Fibroblast of the aortic adventitia (primary cell): ENCODE measurements around the gene ETFB. TPM values are rescaled to one million over a fixed set of nuclear protein-coding genes. Genes with fewer than 3 reads are reported as not detected.

Experiments
- DNase-seq: peaks from one replicate; pipeline ENCODE4 v3.0.0-alpha.2; 2010; ENCODE audit warnings: low read depth
- H3K4me3 ChIP-seq: 2 replicates; pipeline ENCODE4 v1.5.1; 2011; ENCODE audit warnings: low read depth, mild to moderate bottlenecking, control low read depth, low read length, moderate library complexity
- CTCF ChIP-seq: IDR thresholded peaks from 2 replicates; pipeline ENCODE4 v1.5.1; 2011; ENCODE audit warnings: mild to moderate bottlenecking, low read length, control low read depth, inconsistent platforms; ENCODE audit not compliant: insufficient read depth
- total RNA-seq: library from RNA; depleted of rRNA; stranded (reverse); fragments of >200 nt; gene quantifications from 2 replicates; pipeline ENCODE4 v1.2.3, GENCODE V29; 2012; ENCODE audit warnings: low replicate concordance

ETFB gene
- total RNA-seq, 1 donor, result 66.8 TPM

DNA sequence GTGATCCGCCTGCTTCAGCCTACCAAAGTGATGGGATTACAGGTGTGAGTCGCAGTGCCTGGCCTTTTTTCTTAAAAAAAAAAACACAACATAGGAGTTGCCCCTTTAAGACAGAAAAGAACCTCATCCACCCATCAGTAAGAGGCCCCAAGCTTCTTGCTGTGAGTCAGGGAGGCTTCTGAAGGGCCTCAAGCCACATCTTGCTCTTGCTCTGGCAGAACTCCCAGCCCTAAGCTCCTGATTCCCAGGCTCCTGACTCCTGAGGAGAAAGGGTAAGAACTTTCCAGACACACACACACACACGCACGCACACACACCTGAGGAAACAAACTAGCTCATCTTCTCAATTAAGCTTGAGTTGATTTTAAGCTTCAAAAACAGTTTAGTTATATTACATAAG lies 6.9 kb downstream of the ETFB start:
- TF ChIP-seq CTCF, result no peak

DNA sequence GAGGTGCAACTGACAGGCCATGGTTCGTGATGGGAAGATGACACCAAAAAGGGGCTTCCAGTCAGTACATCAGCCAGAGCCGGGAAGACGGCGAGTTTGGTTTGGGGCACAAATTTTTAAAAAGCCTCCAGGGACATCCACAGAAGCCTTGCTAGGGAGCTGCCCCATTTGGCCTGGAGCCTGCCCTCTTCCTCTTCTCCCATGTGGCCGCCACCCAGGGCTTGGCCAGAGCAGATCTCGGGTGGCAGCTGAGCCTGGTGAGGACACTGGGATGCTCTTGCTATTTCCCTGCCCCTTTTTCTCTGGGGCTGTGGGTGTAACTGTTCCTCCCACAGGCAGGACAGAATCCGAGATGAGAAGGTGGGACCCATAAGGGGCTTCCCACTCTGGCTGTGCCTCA lies 8.2 kb downstream of the ETFB start:
- DNase-seq, result no peak
- no peak overlapping the region for H3K4me3 ChIP-seq
- no peak for TF ChIP-seq CTCF

More for the DNA sequence above, 6.9 kb downstream of the ETFB start:
- no peak overlapping the region for H3K4me3 ChIP-seq
- peak; percentile 91 for DNase-seq

GRCh38 chr19:51356159-51356801 lies 9.9 kb downstream of the ETFB start:
- no peak for DNase-seq
- TF ChIP-seq CTCF, result no peak
- H3K4me3 ChIP-seq, result no peak overlapping the region

GRCh38 chr19:51354742-51355148 lies 11.4 kb downstream of the ETFB start:
- no peak for DNase-seq
- H3K4me3 ChIP-seq, result no peak overlapping the region
- no peak for TF ChIP-seq CTCF

GRCh38 chr19:51354103-51354741 lies 12.0 kb downstream of the ETFB start:
- DNase-seq, result no peak
- no peak for TF ChIP-seq CTCF
- H3K4me3 ChIP-seq, result no peak overlapping the region

- H3K4me3 ChIP-seq, result no peak overlapping the region
- no peak for TF ChIP-seq CTCF
- DNase-seq, result no peak
Measured at GRCh38 chr19:51352783-51353360, 13.3 kb downstream of the ETFB start.
